Uterus (tissue), 2 donors: ENCODE measurements around the gene PDLIM5.

Source experiments
- POLR2A ChIP-seq, 2 donors: fragments of 450-650 bp; IDR thresholded peaks; one replicate each; pipeline ENCODE4 v1.6.1; 2016; ENCODE audit warnings: antibody characterized with exemption in 2 of 2, mild to moderate bottlenecking in 1 of 2, moderate library complexity in 1 of 2
- TF ChIP-seq, protein P1 (sequence below), 4 experiments: fragments of 200-600 bp in 2 of 4; fragments of 450-650 bp in 2 of 4; sonication (generic) in 2 of 4; IDR thresholded peaks; one replicate each; pipeline ENCODE4 v1.5.1; 2016 to 2019; ENCODE audit warnings: antibody characterized with exemption in 4 of 4, mild to moderate bottlenecking in 2 of 4, moderate library complexity in 1 of 4

DNA sequence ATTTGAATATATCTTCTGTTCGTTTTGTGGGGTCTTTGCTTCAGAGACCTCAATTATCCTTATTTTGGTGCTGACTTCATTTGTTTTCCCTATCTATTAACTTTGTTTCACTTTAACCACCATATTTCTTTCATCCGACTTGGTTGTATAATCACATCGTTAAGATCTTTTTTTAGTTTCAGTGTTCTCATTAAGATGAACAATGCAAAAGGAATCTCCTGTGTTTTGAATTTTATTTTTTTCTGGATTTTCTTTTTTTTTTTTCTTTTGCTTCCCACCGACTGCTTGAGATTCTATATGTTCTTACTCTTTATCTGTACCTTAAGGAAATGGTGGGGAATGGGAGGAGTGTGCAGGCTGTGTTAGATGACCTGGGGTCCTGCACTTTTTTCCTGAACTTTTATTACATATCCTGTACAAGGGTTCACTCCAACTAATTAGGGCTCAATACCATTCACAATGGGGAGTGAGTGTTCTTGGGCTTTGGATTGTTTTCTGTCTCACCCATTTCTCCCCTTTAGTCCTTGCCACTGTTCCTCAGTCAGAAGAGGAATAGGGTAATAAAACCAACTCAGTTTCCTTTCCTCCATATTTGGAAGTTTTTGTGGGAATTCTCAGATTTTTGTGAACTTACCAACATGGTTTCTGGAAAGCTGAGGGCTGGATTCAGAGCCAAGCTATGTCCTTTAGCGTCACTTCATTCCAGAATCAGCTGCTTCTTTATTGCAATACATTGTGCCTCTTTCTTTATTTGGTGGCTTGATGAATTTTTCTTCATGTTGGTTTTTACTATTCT lies 262.8 kb downstream of the PDLIM5 start:
- TF ChIP-seq, protein P1, sequence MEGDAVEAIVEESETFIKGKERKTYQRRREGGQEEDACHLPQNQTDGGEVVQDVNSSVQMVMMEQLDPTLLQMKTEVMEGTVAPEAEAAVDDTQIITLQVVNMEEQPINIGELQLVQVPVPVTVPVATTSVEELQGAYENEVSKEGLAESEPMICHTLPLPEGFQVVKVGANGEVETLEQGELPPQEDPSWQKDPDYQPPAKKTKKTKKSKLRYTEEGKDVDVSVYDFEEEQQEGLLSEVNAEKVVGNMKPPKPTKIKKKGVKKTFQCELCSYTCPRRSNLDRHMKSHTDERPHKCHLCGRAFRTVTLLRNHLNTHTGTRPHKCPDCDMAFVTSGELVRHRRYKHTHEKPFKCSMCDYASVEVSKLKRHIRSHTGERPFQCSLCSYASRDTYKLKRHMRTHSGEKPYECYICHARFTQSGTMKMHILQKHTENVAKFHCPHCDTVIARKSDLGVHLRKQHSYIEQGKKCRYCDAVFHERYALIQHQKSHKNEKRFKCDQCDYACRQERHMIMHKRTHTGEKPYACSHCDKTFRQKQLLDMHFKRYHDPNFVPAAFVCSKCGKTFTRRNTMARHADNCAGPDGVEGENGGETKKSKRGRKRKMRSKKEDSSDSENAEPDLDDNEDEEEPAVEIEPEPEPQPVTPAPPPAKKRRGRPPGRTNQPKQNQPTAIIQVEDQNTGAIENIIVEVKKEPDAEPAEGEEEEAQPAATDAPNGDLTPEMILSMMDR (IDR thresholded peaks at IDR 0.05): no peak
- TF ChIP-seq POLR2A (IDR thresholded peaks at IDR 0.05): no peak
